GM13976 (cell line): ENCODE data around the gene NIPAL4.
A peak's percentile ranks its signal among the peaks of the same experiment; 100 is the strongest.

Source experiments
- DNase-seq: peaks from one replicate; pipeline ENCODE4 v3.0.0; 2012; ENCODE audit warnings: low spot score
- CTCF ChIP-seq: IDR thresholded peaks from 2 replicates; pipeline ENCODE4 v1.5.1; 2012; ENCODE audit warnings: borderline replicate concordance, mild to moderate bottlenecking; ENCODE audit not compliant: insufficient read depth; ENCODE audit errors: extremely low read depth, missing control alignments, control extremely low read depth
- in situ Hi-C: fragments of 300-500 bp; cut with MboI; formaldehyde crosslinking; loops from one replicate; pipeline ENCODE4 v1.12.0; 2022; ENCODE audit warnings: low sequenced_read_pairs, mixed read lengths, inconsistent platforms; ENCODE audit not compliant: unreplicated experiment

The NIPAL4 gene

GRCh38 chr5:157494178-157494832 lies 34.3 kb downstream of the NIPAL4 start:
- in situ Hi-C loops, result no loop called here
- TF ChIP-seq CTCF, result no peak
- DNase-seq, result no peak

GRCh38 chr5:157496864-157497263 lies 36.9 kb downstream of the NIPAL4 start:
- DNase-seq, result no peak
- in situ Hi-C loops, result no loop called here
- no peak for TF ChIP-seq CTCF

GRCh38 chr5:157497875-157498611 lies 38.0 kb downstream of the NIPAL4 start:
- no peak for DNase-seq
- no peak for TF ChIP-seq CTCF
- in situ Hi-C loops, result no loop called here

GRCh38 chr5:157502143-157502647 lies 42.2 kb downstream of the NIPAL4 start:
- in situ Hi-C loops, result no loop called here
- TF ChIP-seq CTCF, result no peak
- peak; percentile 69 for DNase-seq

- no peak for TF ChIP-seq CTCF
- in situ Hi-C loops, result no loop called here
- DNase-seq, result no peak
Observed at GRCh38 chr5:157504053-157504452, 44.0 kb downstream of the NIPAL4 start.

- no peak for TF ChIP-seq CTCF
- no peak for DNase-seq
- in situ Hi-C loops, result no loop called here
Observed at GRCh38 chr5:157505496-157505895, 45.5 kb downstream of the NIPAL4 start.
